A673 (cell line): ENCODE results near the gene PXDN.

ENCODE experiments used
- EZH2 ChIP-seq: fragments of 200-600 bp; sonication (generic); IDR thresholded peaks from 2 replicates; pipeline ENCODE4 v1.6.1; 2017; ENCODE audit warnings: borderline replicate concordance, low read depth, mild to moderate bottlenecking, mixed read lengths, antibody characterized with exemption, low read length; ENCODE audit not compliant: poor library complexity, severe bottlenecking
- TF ChIP-seq, protein P1 (sequence below): fragments of 300-800, 200-600 bp; sonication (generic); conservative IDR thresholded peaks from 2 replicates; pipeline ENCODE4 v1.5.1; 2017; ENCODE audit warnings: low read depth, mild to moderate bottlenecking, antibody characterized with exemption, low read length, moderate library complexity, mixed read lengths

DNA sequence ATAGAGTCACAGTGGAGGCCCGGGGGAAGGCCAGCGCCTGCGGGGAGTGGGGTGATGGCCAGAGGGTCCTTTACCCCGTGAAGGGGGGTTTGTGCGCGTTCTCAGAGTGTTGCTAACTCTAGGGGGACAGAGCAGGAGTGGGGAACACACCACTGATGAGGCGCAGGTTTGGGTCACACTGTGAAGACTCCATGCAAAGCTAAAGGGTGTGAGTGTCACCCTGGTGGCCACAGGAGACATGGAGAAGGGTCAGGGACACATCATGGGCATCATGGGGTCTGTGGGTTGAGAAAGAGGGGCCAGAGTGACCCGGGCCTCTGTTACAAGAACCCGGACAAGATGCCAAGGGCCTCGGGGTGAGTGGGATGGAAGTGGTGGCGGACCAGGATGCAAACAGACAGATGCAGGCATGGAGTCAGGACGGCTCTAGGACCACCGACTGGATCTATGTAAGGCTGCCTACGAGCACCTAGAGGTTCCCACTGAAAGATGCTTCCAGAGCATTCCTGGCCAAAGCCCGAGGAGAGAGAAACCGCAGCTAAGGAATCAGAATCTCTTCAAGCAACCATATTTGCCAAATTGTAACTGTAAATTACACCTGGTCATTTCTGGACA, 84.3 kb downstream of the PXDN start:
- TF ChIP-seq EZH2, result no peak
- TF ChIP-seq, protein P1, sequence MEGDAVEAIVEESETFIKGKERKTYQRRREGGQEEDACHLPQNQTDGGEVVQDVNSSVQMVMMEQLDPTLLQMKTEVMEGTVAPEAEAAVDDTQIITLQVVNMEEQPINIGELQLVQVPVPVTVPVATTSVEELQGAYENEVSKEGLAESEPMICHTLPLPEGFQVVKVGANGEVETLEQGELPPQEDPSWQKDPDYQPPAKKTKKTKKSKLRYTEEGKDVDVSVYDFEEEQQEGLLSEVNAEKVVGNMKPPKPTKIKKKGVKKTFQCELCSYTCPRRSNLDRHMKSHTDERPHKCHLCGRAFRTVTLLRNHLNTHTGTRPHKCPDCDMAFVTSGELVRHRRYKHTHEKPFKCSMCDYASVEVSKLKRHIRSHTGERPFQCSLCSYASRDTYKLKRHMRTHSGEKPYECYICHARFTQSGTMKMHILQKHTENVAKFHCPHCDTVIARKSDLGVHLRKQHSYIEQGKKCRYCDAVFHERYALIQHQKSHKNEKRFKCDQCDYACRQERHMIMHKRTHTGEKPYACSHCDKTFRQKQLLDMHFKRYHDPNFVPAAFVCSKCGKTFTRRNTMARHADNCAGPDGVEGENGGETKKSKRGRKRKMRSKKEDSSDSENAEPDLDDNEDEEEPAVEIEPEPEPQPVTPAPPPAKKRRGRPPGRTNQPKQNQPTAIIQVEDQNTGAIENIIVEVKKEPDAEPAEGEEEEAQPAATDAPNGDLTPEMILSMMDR, result no peak
